GM18870 (cell line): Measurements from ENCODE around the gene PRKX.
"Not testable (repeated sequence)": the region's sequence is repeated elsewhere in the genome, so short reads cannot be mapped to it uniquely, and the experiment has no call there.

ENCODE experiments used
- ATAC-seq: cut with Tn5 transposase; IDR thresholded peaks from one replicate; pipeline ENCODE4 v1.9.1; 2021; ENCODE audit warnings: moderate library complexity; ENCODE audit not compliant: unreplicated experiment

PRKX gene

GRCh38 chrX:3663576-3664250 lies 49.7 kb downstream of the PRKX start:
- ATAC-seq, result not testable (repeated sequence)

DNA sequence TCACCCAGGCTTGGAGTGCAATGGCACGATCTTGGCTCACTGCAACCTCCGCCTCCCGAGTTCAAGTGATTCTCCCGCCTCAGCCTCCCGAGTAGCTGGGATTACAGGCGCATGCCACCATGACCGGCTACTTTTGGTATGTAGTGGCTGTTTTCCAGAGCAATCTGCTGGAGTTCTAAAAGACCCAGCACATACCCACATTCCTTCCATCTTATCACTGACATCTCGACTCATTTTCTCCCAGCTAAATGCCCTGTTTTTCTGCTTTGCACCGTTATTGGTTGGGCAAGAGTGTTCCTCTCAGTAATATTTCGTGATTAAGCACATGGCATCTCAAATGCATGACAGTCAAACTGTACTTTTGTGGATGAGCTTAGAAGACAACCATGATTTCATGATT lies 53.7 kb downstream of the PRKX start:
- ATAC-seq, result no peak

DNA sequence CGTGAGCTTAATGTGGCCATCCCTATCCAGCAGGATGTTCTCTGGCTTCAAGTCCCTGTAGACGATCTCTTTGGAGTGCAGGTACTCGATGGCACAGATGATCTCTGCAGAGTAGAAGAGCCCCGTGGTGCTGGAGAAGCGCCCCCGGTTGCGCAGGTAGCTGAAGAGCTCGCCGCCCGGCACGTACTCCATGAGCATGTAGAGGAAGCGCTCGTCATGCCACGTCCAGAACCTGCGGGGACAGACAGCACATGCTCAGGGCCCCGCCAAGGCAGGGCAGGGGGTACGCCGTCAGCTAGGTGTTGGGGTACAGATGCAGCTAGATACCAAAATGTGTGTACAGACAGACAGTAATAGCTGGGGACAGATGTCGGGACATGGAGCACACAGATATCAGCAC lies 58.3 kb downstream of the PRKX start:
- no peak for ATAC-seq

DNA sequence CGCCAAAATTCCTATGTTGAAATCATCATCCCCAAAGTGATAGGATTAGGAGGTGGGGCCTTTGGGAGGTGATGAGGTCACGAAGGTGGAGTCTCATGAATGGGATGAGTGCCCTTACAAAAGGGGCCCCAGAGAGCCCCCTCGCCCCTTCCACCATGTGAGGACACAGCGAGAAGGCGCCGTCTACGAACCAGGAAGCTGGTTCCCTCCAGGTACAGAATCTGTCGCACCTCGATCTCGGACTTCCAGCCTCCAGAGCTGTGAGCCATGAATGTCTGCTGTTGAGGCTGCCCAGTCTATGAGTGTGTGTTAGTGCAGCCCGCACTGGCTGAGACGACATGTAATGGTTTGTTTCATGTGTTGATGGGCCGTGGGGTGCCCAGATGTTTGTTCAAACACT lies 60.3 kb downstream of the PRKX start:
- no peak for ATAC-seq

DNA sequence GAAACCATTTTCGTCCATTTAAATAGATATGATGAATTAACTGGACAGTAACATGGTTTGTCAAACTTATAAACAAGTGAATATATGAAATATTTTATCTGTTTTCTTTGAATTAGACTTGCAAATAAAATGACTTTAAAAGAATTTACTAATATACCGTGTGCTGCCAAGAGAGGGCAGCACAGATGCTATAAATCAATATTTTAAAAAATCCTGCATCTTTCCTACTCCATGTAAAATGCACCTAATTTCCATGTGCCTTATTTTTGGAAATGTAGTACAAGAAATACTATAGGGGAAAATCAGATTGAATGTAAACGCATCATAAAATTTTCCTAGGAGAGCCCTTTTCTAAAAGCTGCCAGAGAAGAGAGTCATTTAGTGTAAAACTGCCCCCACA lies 62.2 kb downstream of the PRKX start:
- ATAC-seq, result no peak

- ATAC-seq, result no peak
Measured at GRCh38 chrX:3648084-3648483, 65.4 kb downstream of the PRKX start.

DNA sequence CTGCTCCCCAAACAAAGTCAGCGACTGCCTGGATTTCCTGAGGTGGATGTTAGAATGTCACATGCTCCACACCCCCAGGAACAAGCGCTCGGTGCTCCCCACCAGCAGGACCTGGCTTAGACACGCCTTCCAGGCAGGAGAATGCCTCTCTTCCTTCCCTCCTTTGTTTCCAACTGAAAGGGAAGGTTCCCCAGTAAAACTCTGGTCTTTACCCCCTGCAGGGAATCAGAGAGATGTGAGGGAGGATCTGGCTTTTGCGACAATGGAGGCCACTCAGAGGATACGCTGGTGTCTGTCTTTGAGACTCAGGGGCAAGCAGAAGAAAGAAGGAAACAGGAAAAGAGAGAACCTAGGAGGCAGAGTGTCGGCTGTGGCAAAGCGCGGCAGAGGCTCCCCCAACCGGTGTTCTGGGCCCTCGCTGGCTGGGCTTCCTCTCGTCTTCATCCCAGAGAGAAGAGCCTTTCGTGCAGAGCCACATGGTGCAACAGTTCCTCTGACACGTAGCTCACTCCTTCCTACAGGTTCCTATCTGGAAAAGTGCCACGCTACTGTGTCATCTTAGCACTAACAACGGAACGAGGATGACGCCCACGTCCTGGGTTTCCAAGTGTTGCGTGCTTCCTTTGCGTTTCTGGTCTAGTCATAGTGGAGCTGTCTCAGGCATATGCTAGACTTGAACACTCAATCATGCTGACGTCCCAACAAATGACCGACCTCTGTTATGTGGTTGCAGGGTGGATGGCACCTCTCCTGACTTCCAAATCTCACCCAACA lies 73.4 kb downstream of the PRKX start:
- ATAC-seq, result not testable (repeated sequence)

DNA sequence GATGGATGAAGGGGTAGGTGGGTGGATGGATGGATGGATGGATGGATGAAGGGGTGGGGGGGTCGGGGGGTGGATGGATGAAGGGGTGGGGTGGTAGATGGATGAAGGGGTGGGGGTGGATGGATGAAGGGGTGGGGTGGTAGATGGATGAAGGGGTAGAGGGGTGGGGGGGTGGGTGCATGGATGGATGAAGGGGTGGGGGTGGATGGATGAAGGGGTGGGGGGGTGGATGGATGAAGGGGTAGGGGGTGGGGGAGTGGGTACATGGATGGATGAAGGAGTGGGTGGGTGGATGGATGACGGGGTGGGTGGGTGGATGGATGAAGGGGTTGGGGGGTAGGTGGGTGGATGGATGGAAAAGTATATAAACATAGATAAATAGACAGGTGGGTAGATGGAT lies 74.2 kb downstream of the PRKX start:
- no peak for ATAC-seq

GRCh38 chrX:3638280-3638873 lies 75.1 kb downstream of the PRKX start:
- peak; percentile 78 for ATAC-seq

DNA sequence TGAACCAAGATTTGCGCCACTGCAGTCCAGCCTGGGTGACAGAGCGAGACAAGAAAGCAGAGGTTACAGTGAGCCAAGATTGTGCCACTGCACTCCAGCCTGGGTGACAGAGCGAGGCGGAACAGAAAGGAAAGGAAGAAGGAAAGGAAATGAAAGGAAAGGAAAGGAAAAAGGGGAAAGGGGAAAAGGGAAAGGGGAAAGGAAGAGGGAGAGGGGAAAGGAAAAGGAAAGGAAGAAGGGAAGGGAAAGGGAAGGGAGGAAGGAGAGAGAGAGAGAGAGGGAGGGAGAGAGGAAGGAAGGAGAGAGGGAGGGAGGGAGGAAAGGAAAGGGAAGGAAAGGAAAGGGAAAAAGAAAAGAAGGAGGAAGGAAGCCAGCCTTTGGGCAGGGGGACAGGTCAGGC lies 76.6 kb downstream of the PRKX start:
- ATAC-seq, result no peak

DNA sequence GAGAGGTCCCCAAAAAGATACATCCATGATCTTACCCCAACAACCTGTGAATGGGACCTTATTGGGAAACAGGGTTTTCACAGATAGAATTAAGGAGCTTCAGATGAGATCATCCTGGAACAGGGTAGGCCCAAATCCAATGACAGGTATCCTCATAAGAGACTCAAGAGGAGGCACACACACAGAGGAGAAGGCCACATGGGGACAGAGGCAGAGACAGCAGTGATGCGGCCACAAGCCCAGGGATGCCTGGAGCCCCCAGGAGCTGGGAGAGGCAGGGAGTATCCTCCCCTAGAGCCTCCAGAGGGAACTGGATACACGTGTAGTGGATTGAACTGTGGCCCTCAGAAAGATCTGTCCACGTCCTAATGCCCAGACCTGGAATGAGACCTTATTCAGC lies 82.3 kb downstream of the PRKX start:
- ATAC-seq, result no peak

GRCh38 chrX:3627594-3627993 lies 85.9 kb downstream of the PRKX start:
- no peak for ATAC-seq

GRCh38 chrX:3621414-3621813 lies 92.0 kb downstream of the PRKX start:
- no peak for ATAC-seq

DNA sequence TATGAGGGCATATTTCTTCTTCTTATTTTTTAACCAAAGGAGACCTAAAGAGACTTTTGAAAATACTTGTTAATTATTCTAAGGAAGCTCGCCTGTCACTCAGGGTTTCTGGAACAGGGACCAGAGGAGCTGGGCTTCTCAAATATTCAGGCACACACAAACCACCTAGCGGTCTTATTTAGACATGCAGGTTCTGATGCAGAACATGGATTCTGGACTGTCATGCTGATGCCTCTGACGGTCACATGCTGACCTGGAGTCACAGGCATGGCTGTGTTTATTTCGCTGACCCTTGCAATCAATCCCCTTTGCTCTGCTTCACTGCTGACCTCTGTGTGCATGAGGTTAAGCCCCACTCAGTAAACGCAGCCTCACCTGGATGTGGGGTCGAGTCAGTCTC lies 101.7 kb downstream of the PRKX start:
- not testable (repeated sequence) for ATAC-seq

DNA sequence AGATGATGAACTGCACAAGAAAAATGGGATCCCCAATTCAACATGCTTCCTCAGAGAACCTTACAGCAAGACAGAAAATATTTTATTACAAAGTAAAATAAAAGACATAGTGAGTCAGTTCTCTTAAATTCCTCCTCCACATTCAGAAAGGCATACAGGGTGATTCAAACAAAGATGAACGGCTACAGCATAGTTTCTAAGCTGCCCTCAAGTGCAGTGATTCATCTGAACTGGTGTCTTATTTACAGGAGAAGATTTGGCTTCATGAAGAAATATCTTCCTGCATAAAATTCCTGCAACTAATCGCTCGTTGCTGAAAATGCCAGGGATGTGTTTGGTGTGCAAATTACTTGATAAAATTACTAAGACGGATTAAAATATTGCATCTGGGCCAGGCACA lies 103.6 kb downstream of the PRKX start:
- no peak for ATAC-seq

DNA sequence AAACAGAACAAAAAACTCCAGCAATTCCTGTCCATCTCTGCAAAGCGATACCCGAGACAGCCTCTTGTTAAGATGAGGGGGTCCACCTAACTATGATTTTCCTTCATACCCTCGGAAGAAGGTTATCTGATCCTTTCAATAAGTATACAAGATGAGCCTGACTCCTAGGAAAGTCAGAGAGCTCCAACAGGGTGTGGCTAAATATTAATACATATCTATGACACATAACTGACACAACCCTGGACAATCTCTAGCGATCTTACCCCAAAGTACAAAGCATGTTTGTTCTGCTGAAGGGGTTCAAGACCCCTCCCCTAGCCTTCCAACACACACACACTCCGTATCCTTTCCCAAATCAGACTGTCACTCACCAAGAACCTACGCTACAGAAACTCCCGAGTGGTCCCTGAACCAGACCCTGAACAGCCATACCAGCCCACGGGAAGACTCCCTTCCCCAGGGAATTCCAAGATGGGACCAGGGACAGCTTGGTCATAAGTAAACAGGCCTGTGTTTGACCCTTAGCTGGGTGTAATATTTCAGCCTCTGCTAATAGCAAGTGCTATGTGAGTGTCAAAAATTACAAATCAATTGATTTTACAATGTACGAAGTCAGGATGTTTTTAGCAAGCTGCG lies 110.3 kb downstream of the PRKX start:
- ATAC-seq, result no peak

DNA sequence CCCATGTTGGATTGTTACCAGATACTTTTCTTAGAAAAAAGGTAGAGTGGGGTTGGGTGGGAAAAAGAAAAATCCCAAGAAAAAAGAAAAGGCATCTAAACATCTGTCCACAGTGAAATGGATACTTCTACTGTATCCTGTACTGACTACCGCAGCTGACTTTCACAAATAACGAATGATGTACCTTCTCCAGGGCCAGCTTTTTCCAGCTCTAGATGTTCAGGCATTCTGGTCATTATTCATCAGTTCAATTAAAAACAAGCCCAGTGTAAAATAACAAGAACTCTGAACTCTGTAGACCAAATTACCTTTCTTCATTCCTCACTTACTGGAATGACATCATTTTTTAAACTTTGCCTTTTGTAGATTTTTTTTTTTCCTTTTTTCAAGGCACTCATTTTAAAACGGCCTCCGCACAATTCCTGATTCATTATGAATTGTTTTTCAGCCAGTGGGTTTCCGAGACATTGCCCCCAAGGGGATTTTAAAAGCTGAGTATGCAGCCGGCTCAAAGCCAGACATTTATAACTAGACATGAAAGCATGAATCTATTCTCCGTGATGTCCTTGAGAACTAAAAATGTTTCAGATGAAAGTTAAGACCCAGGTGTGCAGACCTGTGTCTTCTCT lies 113.5 kb downstream of the PRKX start:
- no peak for ATAC-seq

GRCh38 chrX:3598709-3599108 lies 114.7 kb downstream of the PRKX start:
- no peak for ATAC-seq

GRCh38 chrX:3598046-3598605 lies 115.3 kb downstream of the PRKX start:
- no peak for ATAC-seq

- no peak for ATAC-seq
Measured at GRCh38 chrX:3592184-3592583, 121.3 kb downstream of the PRKX start.

- ATAC-seq, result no peak
Measured at GRCh38 chrX:3589474-3589873, 124.0 kb downstream of the PRKX start.
